ENCODE measurements around the gene CPT2. TPM values are rescaled to one million over a fixed set of nuclear protein-coding genes. Genes with fewer than 3 reads are reported as not detected.
"Not testable (repeated sequence)": the region's sequence is repeated elsewhere in the genome, so short reads cannot be mapped to it uniquely, and the experiment has no call there.

The CPT2 gene
- total RNA-seq, 4 donors from 2014 or later: 27.3 to 84.8 (median 50.2) TPM

DNA sequence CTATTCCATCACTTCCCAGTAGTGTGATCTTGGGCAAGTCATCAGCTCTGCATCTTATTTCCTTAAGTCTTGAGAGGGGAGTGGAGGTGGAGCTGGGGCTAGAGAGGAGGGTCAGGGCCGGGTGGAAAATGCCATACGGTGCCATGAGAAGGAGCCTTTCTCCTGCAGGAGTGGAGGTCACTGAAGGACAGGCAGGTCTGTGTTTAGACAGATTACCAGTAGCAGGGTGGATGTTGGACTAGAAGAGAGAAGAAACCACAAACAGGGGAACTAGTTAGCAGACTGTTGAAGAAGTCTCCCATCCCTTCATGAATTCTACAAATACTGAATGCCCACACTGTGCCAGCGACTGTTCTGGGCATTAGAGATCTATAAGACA lies 13.9 kb upstream of the CPT2 start:
- no peak for TF ChIP-seq POLR2AphosphoS5 (IDR thresholded peaks at IDR 0.05)
- TF ChIP-seq EP300 (IDR thresholded peaks at IDR 0.05; ENCODE audit: low read depth): no peak
- TF ChIP-seq, protein P1, sequence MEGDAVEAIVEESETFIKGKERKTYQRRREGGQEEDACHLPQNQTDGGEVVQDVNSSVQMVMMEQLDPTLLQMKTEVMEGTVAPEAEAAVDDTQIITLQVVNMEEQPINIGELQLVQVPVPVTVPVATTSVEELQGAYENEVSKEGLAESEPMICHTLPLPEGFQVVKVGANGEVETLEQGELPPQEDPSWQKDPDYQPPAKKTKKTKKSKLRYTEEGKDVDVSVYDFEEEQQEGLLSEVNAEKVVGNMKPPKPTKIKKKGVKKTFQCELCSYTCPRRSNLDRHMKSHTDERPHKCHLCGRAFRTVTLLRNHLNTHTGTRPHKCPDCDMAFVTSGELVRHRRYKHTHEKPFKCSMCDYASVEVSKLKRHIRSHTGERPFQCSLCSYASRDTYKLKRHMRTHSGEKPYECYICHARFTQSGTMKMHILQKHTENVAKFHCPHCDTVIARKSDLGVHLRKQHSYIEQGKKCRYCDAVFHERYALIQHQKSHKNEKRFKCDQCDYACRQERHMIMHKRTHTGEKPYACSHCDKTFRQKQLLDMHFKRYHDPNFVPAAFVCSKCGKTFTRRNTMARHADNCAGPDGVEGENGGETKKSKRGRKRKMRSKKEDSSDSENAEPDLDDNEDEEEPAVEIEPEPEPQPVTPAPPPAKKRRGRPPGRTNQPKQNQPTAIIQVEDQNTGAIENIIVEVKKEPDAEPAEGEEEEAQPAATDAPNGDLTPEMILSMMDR (IDR thresholded peaks at IDR 0.05): no peak
- TF ChIP-seq POLR2A (IDR thresholded peaks at IDR 0.05): no peak
- 56% methylated on average over 3 of the region's 3 CpGs; no CpG with 5 or more reads in 1 of the 2 donors for WGBS, 2 donors (ENCODE audit: low coverage in 1 of 2)
- H3K27me3 ChIP-seq: no peaks in the 10 kb centered on the region
- peak overlapping the region; percentile 76 to 84 (median 80) for H3K27ac ChIP-seq
- in situ Hi-C loops (cut with MboI; ENCODE audit: low pct_ligation_motif_present in 1 of 4, low pct_unique_long_range_greater_than_20kb in 1 of 4, low sequenced_read_pairs in 3 of 4) (loop anchor here in 3 of 4 donors (10.0 to 25.0 kb wide), 4 partner anchors 245 to 478 kb away; partner anchors contain the start of genes ECHDC2 (in 1 of the 3) and SCP2 (in 1 of the 3)), intact Hi-C loops (cut with DNase I; ENCODE audit: low total_unique reads) (loop anchor here (10.0 kb wide), 2 partner anchors 168 to 268 kb away; no protein-coding TSS in a partner anchor)
- no peaks in the 10 kb centered on the region for H3K9me3 ChIP-seq
- no peak for DNase-seq
- no peak overlapping the region for H3K4me3 ChIP-seq
- peaks cover 11 to 36% (median 21%) of the 10 kb centered on the region in 4 donors for H3K4me1 ChIP-seq
- H3K36me3 ChIP-seq: no peaks in the 10 kb centered on the region

DNA sequence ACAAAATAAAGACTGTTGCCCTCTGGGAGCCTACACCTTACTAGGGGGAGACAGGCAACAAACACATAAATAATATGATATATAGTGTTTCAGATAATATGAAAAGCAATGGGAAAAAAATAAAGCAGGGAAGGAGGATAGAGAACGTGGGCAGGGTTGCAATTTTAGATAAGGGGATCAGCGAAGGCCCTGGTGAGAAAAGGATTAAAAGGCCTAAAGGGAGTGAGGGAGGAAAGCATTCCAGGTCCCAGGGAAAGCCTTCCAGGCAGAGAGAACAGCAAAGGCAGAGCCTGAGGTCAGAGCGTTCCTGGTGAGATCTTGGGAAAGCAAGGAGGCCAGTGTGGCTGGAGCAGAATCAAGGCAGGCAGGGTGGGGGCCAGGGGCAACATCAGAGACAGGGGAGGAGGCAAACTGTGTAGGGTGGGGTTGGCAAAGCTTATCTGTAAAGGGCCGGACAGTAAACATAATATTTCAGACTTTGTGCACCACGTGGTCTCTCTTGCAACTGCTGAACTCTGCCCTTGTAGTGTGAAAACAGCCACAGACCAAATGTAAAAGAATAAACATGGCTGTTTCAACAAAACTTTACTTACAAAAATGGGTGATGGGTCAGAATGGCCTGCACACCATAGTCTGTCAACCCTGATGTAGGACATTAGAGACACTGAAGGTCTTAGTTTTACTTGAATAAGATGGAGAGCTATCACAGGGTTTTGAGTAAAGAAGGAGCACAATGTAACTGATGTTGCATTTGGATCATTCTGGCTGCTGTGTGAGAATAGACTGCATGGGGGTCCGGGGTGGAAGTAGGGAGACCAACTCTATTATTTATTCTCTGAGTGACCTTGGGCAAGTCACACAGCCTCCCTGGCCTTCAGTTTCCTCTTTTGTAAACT lies 13.3 kb upstream of the CPT2 start:
- in situ Hi-C loops (cut with MboI; ENCODE audit: low pct_ligation_motif_present in 1 of 4, low pct_unique_long_range_greater_than_20kb in 1 of 4, low sequenced_read_pairs in 3 of 4) (loop anchor here in 3 of 4 donors (10.0 to 25.0 kb wide), 4 partner anchors 246 to 479 kb away; partner anchors contain the start of genes ECHDC2 (in 1 of the 3) and SCP2 (in 1 of the 3)), intact Hi-C loops (cut with DNase I; ENCODE audit: low total_unique reads) (loop anchor here (10.0 kb wide), 2 partner anchors 169 to 269 kb away; no protein-coding TSS in a partner anchor)
- peak; percentile 10 for TF ChIP-seq POLR2A (IDR thresholded peaks at IDR 0.05)
- no peak for TF ChIP-seq EP300 (IDR thresholded peaks at IDR 0.05; ENCODE audit: low read depth)
- TF ChIP-seq POLR2AphosphoS5 (IDR thresholded peaks at IDR 0.05): peak in 2 of 3 donors; percentile 27 to 61
- TF ChIP-seq, protein P1 (IDR thresholded peaks at IDR 0.05): no peak
- H3K27me3 ChIP-seq: no peaks in the 10 kb centered on the region
- H3K4me1 ChIP-seq: peaks cover 11 to 36% (median 21%) of the 10 kb centered on the region in 4 donors
- 44 to 46% methylated on average over 4 to 6 of the region's 6 CpGs for WGBS, 2 donors (ENCODE audit: low coverage in 1 of 2)
- H3K27ac ChIP-seq: peak overlapping the region; percentile 76 to 84 (median 80)
- no peak overlapping the region for H3K4me3 ChIP-seq
- no peaks in the 10 kb centered on the region for H3K9me3 ChIP-seq
- H3K36me3 ChIP-seq: no peaks in the 10 kb centered on the region
- peak; percentile 82 for DNase-seq

DNA sequence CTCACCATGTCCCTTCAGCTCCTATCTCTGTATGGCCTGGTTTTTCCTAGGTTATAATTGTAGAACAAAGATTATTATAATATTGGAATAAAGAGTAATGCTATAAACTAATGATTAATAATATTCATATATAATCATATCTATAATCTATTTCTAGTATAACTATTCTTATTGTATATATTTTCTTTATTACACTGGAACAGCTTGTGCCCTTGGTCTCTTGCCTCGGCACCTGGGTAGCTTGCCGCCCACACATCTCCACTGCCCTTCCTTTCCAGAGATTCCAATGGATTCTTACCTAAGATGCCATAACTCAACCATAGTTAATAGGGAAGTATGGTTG lies 10.7 kb upstream of the CPT2 start:
- H3K36me3 ChIP-seq, H3K4me3 ChIP-seq, DNase-seq, H3K27me3 ChIP-seq, H3K9me3 ChIP-seq: not testable (repeated sequence)
- intact Hi-C loops (cut with DNase I; ENCODE audit: low total_unique reads) (loop anchor here (10.0 kb wide), 2 partner anchors 171 to 271 kb away; no protein-coding TSS in a partner anchor), in situ Hi-C loops (cut with MboI; ENCODE audit: low pct_ligation_motif_present in 1 of 4, low pct_unique_long_range_greater_than_20kb in 1 of 4, low sequenced_read_pairs in 3 of 4) (loop anchor here in 3 of 4 donors (10.0 to 25.0 kb wide), 4 partner anchors 249 to 481 kb away; partner anchors contain the start of genes ECHDC2 (in 1 of the 3) and SCP2 (in 1 of the 3))
- peak overlapping the region in 2 of 4 donors; percentile 13 to 40 for H3K27ac ChIP-seq
- H3K4me1 ChIP-seq: peaks cover 11 to 36% (median 21%) of the 10 kb centered on the region in 4 donors
- WGBS, 2 donors (ENCODE audit: low coverage in 1 of 2): 83 to 89% methylated on average over 2 of the region's 2 CpGs

DNA sequence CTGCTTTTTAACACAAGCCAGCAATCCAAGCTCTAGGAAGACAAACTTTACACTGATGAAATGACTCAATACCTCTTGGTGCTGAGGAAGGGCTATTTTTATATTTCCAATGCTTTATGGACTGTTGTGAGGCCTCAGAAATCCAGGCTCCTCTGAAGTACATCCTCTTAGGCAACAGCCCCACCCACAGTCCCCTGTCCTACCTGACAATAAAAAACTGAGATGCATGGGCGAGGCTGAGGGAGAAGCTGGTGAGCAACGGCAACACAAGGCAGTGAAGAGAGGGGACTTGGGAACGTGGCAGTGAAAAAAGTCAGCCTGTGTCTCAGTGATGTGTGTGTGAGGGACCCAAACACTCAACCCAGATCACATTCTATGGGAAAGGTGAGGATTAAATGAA lies 10.1 kb upstream of the CPT2 start:
- Histone ChIP-seq H3K4me3 (no peak overlapping the region), H3K36me3 (no peaks in the 10 kb centered on the region), H3K27ac (peak overlapping the region in 2 of 4 donors; percentile 13 to 40), H3K9me3 (no peaks in the 10 kb centered on the region), H3K27me3 (no peaks in the 10 kb centered on the region), H3K4me1 (peaks cover 11 to 36% (median 21%) of the 10 kb centered on the region in 4 donors)
- intact Hi-C loops (cut with DNase I; ENCODE audit: low total_unique reads) (loop anchor here (10.0 kb wide), 2 partner anchors 172 to 272 kb away; no protein-coding TSS in a partner anchor), in situ Hi-C loops (cut with MboI; ENCODE audit: low pct_ligation_motif_present in 1 of 4, low pct_unique_long_range_greater_than_20kb in 1 of 4, low sequenced_read_pairs in 3 of 4) (loop anchor here in 3 of 4 donors (10.0 to 25.0 kb wide), 4 partner anchors 249 to 482 kb away; partner anchors contain the start of genes ECHDC2 (in 1 of the 3) and SCP2 (in 1 of the 3))
- 28 to 36% methylated on average over 2 to 3 of the region's 3 CpGs for WGBS, 2 donors (ENCODE audit: low coverage in 1 of 2)
- TF ChIP-seq EP300 (IDR thresholded peaks at IDR 0.05; ENCODE audit: low read depth) (no peak), POLR2AphosphoS5 (IDR thresholded peaks at IDR 0.05) (no peak), POLR2A (IDR thresholded peaks at IDR 0.05) (no peak)
- TF ChIP-seq, protein P1 (IDR thresholded peaks at IDR 0.05): no peak
- peak; percentile 65 for DNase-seq

Measured in transverse colon (tissue), 4 donors.